SH-SY5Y (cell line): ENCODE data around the gene MACIR.

Experiments
- GATA2 ChIP-seq: IDR thresholded peaks from 2 replicates; pipeline ENCODE4 v1.6.1; 2011; ENCODE audit warnings: mild to moderate bottlenecking, low read depth, low read length
- GATA3 ChIP-seq: IDR thresholded peaks from 2 replicates; pipeline ENCODE4 v1.6.1; 2011; ENCODE audit warnings: low read depth, mild to moderate bottlenecking, low read length, moderate library complexity

GRCh38 chr5:103254921-103255320, 3.6 kb upstream of the MACIR start:
- TF ChIP-seq GATA2 (no peak), GATA3 (no peak)
